DMS53 treated with DMSO at 0.1 percent for 48 hours (cell line): ENCODE data around the gene ZNF429.
"Not testable (repeated sequence)": the region's sequence is repeated elsewhere in the genome, so short reads cannot be mapped to it uniquely, and the experiment has no call there.

Experiments used
- DNase-seq: peaks from one replicate; lab custom pipeline; 2025; ENCODE audit not compliant: unreplicated experiment; lab: John Stamatoyannopoulos, UW

Gene ZNF429

DNA sequence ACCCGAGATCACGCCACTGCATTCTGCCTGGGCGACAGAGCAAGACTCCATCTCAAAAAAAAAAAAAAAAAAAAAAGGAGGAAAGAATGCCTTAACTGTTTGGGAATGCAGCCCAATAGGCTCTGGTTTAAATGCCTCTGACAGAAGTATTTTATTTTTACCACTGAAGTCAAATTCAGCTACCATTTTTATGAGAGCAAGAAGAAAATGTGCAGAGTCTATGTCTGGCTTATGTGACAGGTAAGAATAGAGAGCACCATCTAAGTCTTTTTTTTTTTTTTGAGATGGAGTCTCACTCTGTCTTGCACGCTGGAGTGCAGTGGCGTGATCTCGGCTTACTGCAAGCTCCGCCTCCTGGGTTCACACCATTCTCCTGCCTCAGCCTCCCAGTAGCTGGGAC is 7.2 kb downstream of the ZNF429 start:
- not testable (repeated sequence) for DNase-seq

DNA sequence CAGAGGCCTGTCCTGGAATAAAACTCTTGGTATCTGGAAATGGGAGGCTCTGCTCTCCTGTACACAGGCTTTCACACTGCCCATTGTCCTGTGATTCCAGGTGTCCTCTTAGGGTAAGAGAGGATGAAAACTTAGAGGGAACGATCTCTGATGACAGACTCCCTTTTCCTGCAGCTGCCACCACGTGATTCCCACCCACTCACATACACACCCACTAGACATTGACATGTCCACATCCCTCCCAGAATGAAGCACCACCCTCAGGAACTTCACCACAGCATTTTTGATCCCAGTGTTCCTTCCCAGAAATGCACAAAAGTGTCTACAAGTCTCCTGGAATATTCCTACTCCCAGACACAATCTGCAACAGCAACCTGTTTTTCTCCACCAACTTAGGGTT is 8.2 kb downstream of the ZNF429 start:
- no peak for DNase-seq

GRCh38 chr19:21519488-21519887 is 14.1 kb downstream of the ZNF429 start:
- DNase-seq, result no peak

DNA sequence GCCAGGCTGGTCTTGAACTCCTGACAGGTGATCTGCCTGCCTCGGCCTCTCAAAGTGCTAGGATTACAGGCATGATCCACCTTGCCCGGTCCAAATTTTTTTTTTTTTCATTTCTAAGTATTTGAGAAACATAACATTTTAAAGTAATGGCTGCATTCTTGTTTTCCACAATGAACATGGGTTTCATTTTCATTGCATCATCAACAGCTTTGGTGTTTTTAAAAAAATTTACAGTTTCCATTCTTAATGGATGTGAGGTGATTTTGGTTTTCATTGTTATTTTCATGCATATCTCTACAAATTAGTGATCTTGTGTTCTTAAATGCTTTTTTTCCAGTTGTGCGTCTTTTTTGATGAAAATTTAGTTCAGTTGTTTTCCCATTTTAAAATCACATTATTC is 27.5 kb downstream of the ZNF429 start:
- DNase-seq, result no peak

GRCh38 chr19:21536741-21537290 is 31.4 kb downstream of the ZNF429 start:
- not testable (repeated sequence) for DNase-seq

- no peak for DNase-seq
These were observed 54.0 kb downstream of the ZNF429 start for GRCh38 chr19:21559444-21559843.

- DNase-seq, result no peak
These were observed 59.0 kb downstream of the ZNF429 start for GRCh38 chr19:21564406-21564805.

DNA sequence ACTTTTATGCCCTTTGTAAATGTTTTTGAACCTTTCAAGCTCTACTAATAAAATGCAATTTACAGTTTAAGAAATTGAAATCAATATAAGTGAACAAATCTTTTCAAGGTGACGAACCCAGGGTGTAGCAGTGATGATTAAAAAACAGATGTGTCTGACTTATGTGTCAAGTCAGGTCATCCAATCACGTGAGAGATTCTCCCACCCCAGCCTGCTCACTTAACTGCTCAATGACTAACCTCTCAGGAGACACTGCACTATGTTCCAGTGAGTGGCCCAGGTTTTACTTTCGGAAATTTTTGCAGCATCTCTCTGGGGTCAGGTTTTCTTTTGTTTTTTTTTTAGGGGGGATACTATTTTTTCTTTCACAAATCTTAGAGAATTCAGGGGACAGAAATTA is 60.7 kb downstream of the ZNF429 start:
- no peak for DNase-seq

DNA sequence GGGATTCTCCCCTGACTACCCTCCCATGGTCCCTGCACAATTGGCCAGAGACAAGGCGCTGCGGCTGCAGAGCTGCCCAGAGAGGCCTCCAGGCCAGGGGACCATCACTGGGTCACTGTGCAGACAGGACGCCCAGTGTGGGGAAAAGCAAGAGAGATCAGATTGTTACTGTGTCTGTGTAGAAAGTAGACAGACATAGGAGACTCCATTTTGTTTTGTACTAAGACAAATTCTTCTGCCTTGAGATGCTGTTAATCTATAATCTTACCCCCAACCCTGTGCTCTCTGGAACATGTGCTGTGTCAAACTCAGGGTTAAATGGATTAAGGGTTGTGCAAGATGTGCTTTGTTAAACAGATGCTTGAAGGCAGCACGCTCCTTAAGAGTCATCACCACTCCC is 62.4 kb downstream of the ZNF429 start:
- not testable (repeated sequence) for DNase-seq

- DNase-seq, result peak; percentile 92
These were observed 63.6 kb downstream of the ZNF429 start for GRCh38 chr19:21568816-21569493.

GRCh38 chr19:21569494-21569865 is 64.1 kb downstream of the ZNF429 start:
- no peak for DNase-seq

GRCh38 chr19:21571316-21571715 is 65.9 kb downstream of the ZNF429 start:
- no peak for DNase-seq

GRCh38 chr19:21574607-21575006 is 69.2 kb downstream of the ZNF429 start:
- DNase-seq, result no peak

GRCh38 chr19:21576481-21576880 is 71.1 kb downstream of the ZNF429 start:
- no peak for DNase-seq

DNA sequence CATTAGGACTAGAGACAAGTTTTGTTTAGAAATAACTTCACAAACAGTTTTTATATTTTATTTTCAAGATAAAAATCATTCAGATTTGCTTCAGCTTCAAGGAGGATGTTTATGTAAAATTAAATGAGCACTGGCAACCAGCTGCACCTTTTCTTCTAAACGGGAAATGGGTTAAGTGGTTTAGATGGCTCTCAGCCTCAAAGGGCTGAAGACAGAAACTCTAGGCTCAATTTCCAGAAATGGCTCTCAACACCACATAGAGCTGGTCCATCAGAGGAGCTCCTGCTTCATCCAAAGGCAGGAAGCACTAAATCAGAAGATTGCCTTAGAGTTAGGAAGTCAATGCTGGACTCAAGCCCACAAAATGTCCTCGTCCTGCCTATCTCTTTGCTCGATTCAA is 74.7 kb downstream of the ZNF429 start:
- DNase-seq, result no peak

DNA sequence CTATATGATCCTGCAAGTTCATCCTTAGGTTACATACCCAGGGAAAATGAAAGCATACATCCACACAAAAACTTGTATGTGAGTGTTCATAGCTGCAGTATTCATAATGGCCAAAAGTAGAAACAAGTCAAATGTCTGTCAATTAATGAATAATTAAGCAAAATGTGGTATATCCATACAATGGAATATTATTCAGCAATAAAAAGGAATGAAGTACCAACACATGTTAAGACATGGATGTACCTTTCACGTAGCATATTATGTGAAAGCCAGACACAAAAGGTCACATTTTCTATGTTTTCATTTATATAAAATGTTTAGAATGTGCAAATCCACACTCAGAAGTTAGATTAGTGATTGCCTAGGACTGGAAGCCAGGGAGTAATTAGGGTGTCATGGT is 75.4 kb downstream of the ZNF429 start:
- no peak for DNase-seq

GRCh38 chr19:21581646-21582240 is 76.3 kb downstream of the ZNF429 start:
- DNase-seq, result no peak

GRCh38 chr19:21584537-21584936 is 79.1 kb downstream of the ZNF429 start:
- DNase-seq, result no peak

DNA sequence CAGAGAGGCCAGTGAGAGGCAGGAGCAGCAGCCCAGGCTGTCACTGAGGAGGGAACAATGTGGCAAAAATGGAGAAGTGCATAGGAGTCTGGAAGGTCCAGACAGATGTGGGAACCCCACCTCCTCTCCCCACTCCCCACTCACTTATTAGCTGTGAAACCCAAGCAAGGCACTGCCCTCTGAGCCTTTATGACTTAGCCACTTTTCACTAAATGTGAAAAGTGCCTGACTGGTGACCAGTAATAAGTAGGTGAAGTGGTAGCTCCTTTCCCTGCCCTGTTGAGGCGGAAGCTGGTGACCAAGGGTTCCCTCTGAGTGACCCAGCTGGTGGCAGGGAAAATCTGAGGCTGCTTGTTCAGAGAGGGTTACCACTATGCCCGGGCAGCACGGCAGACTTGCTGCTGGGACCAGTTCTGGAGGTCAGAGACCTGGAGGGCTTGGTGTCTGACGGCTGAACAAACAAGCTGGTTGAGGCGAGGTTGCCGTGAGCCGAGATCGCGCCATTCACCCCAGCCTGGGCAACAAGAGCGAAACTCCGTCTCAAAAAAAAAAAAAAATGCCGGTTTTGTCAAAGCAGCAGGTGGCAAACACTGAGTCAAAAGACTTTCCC is 80.0 kb downstream of the ZNF429 start:
- peak; percentile 58 for DNase-seq

DNA sequence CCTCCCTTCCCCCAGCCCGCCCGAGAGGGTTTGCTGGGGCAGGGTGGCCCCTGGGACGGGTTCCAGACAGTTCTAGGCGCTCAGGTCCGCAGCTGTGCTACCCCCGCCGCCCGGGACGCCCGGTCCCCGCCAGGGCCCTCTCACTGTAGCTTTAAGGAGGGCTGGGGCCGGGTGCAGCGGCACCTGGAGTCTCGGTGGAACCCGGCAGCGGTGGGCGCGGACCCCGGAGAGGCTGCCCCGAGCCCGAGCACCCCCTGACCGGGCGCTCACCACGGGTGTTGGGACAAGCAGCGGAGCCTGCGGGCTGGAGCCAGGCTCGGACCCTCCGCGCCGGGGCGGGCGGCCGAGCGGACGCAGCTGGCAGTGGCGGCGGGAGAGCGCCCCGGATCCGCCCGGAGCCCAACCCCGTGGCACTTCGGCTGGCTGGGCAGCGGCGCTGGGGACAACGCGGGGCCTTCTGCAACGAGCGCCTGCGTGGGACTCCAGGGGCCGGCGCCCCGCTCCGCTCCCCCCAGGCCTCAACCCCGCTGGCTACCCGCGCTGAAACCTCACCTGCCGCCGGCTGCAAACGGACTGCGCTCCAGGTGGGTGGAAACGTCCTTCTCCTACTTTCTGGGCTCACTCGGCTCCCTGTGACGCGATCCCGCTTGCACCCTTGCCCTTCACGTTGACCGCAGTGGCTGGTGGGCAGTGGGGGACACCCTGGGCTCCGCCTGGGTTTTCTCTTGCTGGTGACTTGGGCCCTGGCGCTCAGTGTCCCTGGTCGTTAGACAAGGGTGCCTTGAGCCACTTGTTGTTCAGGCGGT is 81.1 kb downstream of the ZNF429 start:
- no peak for DNase-seq

DNA sequence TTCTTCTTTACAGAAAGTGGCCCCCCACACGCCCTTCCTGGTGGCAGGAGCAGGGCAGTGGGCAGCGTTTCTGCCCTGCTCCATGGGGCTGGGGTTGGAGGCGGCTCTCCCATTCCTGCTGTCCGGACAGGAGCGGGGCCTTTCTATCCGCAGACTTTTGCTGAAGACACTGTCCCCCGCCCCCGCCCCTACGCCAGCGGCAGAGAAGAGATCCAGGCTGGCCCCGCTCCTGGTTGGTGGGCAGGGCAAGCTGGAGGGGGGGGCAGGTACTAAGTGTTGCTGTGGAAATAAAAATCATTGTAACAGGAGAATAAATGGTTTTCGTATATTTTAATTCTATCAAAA is 81.7 kb downstream of the ZNF429 start:
- no peak for DNase-seq

DNA sequence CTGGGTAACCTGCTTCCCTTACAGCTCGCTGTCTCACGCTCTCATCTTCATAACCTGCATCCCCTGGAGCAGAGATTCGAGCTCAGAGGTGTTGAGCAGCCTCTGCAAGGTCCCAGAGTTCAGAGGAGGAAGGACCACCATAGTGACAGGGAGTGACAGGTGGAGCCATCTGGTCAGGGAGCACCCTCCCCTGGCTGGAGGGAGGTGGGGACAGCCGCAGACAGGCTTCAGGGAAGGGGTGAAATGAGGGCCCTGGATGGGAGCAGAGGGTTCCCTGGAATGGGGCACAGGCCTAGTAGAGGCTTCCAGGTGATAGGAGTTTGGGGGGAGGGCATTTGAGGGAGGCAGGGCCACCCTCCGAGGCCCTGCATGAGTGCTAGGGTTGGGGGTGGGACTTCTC is 82.1 kb downstream of the ZNF429 start:
- DNase-seq, result no peak
